ENCODE measurements around the gene PIGW. TPM values are rescaled to one million over a fixed set of nuclear protein-coding genes. Genes with fewer than 3 reads are reported as not detected.
A peak's percentile ranks its signal among the peaks of the same experiment; 100 is the strongest.

PIGW gene
- total RNA-seq, 1 experiment from 2014 or later, result 21.7 TPM

DNA sequence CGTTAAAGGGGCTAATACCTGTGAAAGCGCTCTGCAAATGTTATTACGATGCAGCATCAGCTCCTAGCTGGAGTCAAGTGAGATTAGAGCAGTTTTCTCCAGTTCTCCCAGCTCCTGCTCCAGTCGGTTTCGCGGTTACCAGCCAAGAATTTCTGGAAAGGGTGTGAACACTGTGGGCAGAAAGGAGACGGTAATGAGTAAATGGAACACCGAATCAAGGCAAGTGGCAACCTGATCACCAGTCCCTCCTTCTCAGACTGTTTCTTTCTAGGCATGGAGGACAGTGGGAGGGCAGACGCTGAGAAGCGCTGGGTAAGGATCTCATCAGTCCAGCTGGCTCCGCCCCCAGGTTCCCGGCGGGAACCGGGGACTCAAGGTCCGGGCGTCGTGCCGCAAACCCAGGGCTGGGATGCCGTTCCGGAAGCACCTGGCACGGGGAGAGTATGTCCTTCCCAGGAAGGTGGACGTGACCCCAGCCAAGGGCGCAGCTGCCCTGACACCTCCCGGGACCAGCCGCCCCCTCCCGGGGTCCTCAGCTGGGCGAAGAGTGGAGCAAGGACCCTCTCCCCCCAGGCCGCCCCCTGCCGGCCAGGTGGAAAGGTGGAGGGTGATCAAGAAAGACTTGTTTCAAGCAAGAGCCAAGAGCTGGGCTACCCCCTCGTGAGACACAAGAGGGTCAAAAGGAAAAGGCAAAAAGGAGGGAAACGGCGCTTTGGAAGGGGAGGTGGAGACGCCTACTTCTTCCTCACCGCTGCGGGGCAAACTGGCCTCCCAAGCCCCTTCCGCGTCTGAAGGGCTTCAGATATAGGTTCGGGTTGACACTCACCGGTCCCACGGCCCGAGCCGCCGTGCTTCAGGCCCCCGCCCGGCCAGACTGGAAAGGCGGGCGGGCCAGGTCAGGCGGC is 600 bp upstream of the PIGW start (continued):
- TF ChIP-seq CTCF (IDR thresholded peaks at IDR 0.05) (peak; percentile 70), MXD4 (CRISPR knock-in tag; IDR thresholded peaks at IDR 0.05; ENCODE audit: borderline replicate concordance) (no peak), NR1H2 (CRISPR knock-in tag; IDR thresholded peaks at IDR 0.05) (0 out of 2 replicates have a peak, but pooled peaks have one; percentile 37), CREM (CRISPR knock-in tag; IDR thresholded peaks at IDR 0.05) (0 out of 2 replicates have a peak, but pooled peaks have one; percentile 56), SMAD3 (CRISPR knock-in tag; IDR thresholded peaks at IDR 0.05; ENCODE audit: borderline replicate concordance) (peak; percentile 62; the same call in 1 of the 2 replicates), ZNF423 (CRISPR knock-in tag; IDR thresholded peaks at IDR 0.05) (0 out of 2 replicates have a peak, but pooled peaks have one; percentile 6), ZBTB43 (CRISPR knock-in tag; IDR thresholded peaks at IDR 0.05) (no peak), ZNF317 (CRISPR knock-in tag; IDR thresholded peaks at IDR 0.05; ENCODE audit: borderline replicate concordance, low read depth) (no peak), ZNF121 (CRISPR knock-in tag; IDR thresholded peaks at IDR 0.05) (no peak), TEAD4 (CRISPR knock-in tag; IDR thresholded peaks at IDR 0.05) (no peak), KAT7 (CRISPR knock-in tag; IDR thresholded peaks at IDR 0.05; ENCODE audit: borderline replicate concordance) (no peak)

- Mint-ChIP-seq H3K4me3 (peak overlapping the region; percentile 95), H3K4me1 (peaks cover 13% of the 10 kb centered on the region), H3K9me3 (no peaks in the 10 kb centered on the region), H3K27ac (no peak overlapping the region), H3K27me3 (ENCODE audit: low read depth) (no peaks in the 10 kb centered on the region), H3K36me3 (peaks cover 39% of the 10 kb centered on the region)
- DNase-seq (ENCODE audit: low spot score) (no peak), ATAC-seq (peak; percentile 2; the same call in 1 of the 2 replicates)
- ChIA-PET POLR2A (interaction anchor here (2.7 kb wide), 1 partner anchor 9 kb away, joined by 37 read pairs; the partner anchor contains the start of gene GGNBP2), CTCF (interaction anchor here (3.0 kb wide), 1 partner anchor 10 kb away, joined by 40 read pairs; the partner anchor contains the start of gene GGNBP2)
- no peak for TF ChIP-seq ZNF263 (CRISPR knock-in tag; IDR thresholded peaks at IDR 0.05; ENCODE audit: low read depth)
- peak; percentile 45; the same call in 1 of the 2 replicates for TF ChIP-seq GTF2I (CRISPR knock-in tag; conservative IDR thresholded peaks at IDR 0.05)
- TF ChIP-seq ZNF396 (CRISPR knock-in tag; IDR thresholded peaks at IDR 0.05; ENCODE audit: borderline replicate concordance), result no peak
- TF ChIP-seq, protein P1, sequence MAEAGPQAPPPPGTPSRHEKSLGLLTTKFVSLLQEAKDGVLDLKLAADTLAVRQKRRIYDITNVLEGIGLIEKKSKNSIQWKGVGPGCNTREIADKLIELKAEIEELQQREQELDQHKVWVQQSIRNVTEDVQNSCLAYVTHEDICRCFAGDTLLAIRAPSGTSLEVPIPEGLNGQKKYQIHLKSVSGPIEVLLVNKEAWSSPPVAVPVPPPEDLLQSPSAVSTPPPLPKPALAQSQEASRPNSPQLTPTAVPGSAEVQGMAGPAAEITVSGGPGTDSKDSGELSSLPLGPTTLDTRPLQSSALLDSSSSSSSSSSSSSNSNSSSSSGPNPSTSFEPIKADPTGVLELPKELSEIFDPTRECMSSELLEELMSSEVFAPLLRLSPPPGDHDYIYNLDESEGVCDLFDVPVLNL (CRISPR knock-in tag; IDR thresholded peaks at IDR 0.05; ENCODE audit: borderline replicate concordance, low read depth), result no peak
- TF ChIP-seq, protein P2, sequence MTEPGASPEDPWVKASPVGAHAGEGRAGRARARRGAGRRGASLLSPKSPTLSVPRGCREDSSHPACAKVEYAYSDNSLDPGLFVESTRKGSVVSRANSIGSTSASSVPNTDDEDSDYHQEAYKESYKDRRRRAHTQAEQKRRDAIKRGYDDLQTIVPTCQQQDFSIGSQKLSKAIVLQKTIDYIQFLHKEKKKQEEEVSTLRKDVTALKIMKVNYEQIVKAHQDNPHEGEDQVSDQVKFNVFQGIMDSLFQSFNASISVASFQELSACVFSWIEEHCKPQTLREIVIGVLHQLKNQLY (CRISPR knock-in tag; IDR thresholded peaks at IDR 0.05), result no peak
Measured at GRCh38 chr17:36535669-36536081, 888 bp downstream of the PIGW start.

- no peaks in the 10 kb centered on the region for H3K27me3 Mint-ChIP-seq (ENCODE audit: low read depth)
- no peak overlapping the region for H3K27ac Mint-ChIP-seq
- no peak overlapping the region for H3K4me3 Mint-ChIP-seq
- ChIA-PET CTCF (interaction anchor here (1.3 kb wide), 1 partner anchor 62 kb away, joined by 8 read pairs; no protein-coding TSS in a partner anchor), POLR2A (no interaction called here)
- 0 out of 2 replicates have a peak, but pooled peaks cover 5% of the 10 kb centered on the region for H3K4me1 Mint-ChIP-seq
- DNase-seq (ENCODE audit: low spot score) (no peak), ATAC-seq (no peak)
- H3K9me3 Mint-ChIP-seq, result no peaks in the 10 kb centered on the region
- peaks cover 14% of the 10 kb centered on the region for H3K36me3 Mint-ChIP-seq
- TF ChIP-seq USF2 (CRISPR knock-in tag; IDR thresholded peaks at IDR 0.05) (no peak), ZNF512 (CRISPR knock-in tag; IDR thresholded peaks at IDR 0.05; ENCODE audit: borderline replicate concordance) (no peak), RORB (CRISPR knock-in tag; IDR thresholded peaks at IDR 0.05) (no peak)
Measured at GRCh38 chr17:36540696-36541095, 5.9 kb downstream of the PIGW start.

All from WTC11 (cell line).